ENCODE data around the gene IFFO2.

DNA sequence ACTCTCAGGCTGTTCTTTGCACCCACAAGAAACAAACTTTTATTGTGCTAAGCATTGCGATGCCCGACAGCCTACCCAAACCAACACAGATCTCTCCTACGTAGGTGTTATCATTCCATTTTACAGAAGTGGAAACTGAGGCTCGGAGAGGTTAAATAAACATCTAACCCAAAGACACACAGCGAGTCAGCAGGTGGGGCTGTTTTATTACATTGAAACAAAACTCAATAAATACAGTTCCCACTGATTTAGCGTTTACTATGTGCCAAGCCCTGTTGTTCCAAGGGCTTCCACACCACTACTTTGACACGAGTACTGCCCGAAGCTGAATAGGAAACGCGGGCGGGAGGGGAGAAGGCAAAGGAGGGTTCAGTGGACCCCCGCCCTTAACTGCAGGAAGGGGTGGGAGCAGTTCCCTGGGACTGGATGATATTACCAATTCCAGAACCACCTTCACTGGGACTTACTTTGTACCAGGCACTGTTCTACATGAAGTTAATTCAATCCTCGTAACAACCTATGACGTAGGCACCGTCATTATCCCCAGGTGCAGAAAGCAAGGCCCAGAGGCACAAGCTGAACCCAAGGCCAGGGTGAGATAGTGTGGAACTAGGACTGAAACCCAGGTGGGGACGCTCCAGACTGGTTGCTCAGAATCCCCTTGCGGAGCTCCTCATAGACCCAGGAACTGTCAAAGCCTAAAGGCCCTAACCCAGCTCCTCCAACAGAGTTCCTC lies 34.8 kb downstream of the IFFO2 start:
- TF ChIP-seq CTCF (IDR thresholded peaks at IDR 0.05) (0 out of 2 replicates have a peak, but pooled peaks have one; percentile 6), ZFX (IDR thresholded peaks at IDR 0.05; ENCODE audit: borderline replicate concordance) (no peak)

All from 22Rv1 (cell line).